WERI-Rb-1 (cell line): Measurements from ENCODE around the gene RPL10.

Experiments
- DNase-seq: peaks from one replicate; pipeline ENCODE4 v3.0.0-alpha.2; 2020
- H3K27ac ChIP-seq: fragments of 250-450 bp; sonication (Bioruptor Pico); 2 replicates; pipeline ENCODE4 v1.5.1; 2020; ENCODE audit warnings: mild to moderate bottlenecking, moderate library complexity
- H3K27me3 ChIP-seq: fragments of 250-450 bp; sonication (Bioruptor Pico); 2 replicates; pipeline ENCODE4 v1.5.1; 2021; ENCODE audit warnings: mild to moderate bottlenecking, low read depth, moderate library complexity; ENCODE audit not compliant: insufficient read depth, severe bottlenecking
- H3K36me3 ChIP-seq: fragments of 250-450 bp; sonication (Bioruptor Pico); 2 replicates; pipeline ENCODE4 v1.5.1; 2020; ENCODE audit warnings: mild to moderate bottlenecking, moderate library complexity
- H3K4me3 ChIP-seq: 2 replicates; pipeline ENCODE4 v1.5.1; 2011; ENCODE audit warnings: low read depth, mild to moderate bottlenecking, control low read depth, low read length
- H3K9me3 ChIP-seq: fragments of 250-450 bp; sonication (Bioruptor Pico); 2 replicates; pipeline ENCODE4 v1.5.1; 2021; ENCODE audit warnings: mild to moderate bottlenecking, moderate library complexity; ENCODE audit not compliant: severe bottlenecking
- CTCF ChIP-seq: IDR thresholded peaks from 2 replicates; pipeline ENCODE4 v1.5.1; 2011; ENCODE audit warnings: low read depth, mild to moderate bottlenecking, control low read depth, inconsistent platforms, low read length

Gene RPL10

GRCh38 chrX:154417157-154417556 is 19.0 kb downstream of the RPL10 start:
- Histone ChIP-seq H3K4me3 (no peak overlapping the region), H3K27ac (no peak overlapping the region), H3K27me3 (no peaks in the 10 kb centered on the region), H3K36me3 (peaks cover 12% of the 10 kb centered on the region), H3K9me3 (peaks cover 3% of the 10 kb centered on the region)
- DNase-seq: no peak
- no peak for TF ChIP-seq CTCF

- Histone ChIP-seq H3K9me3 (peaks cover 3% of the 10 kb centered on the region), H3K27me3 (peaks cover 3% of the 10 kb centered on the region), H3K4me3 (no peak overlapping the region), H3K27ac (no peak overlapping the region), H3K36me3 (peaks cover 4% of the 10 kb centered on the region; the same call in 1 of the 2 replicates)
- DNase-seq: no peak
- no peak for TF ChIP-seq CTCF
Observed at GRCh38 chrX:154419189-154419588, 21.0 kb downstream of the RPL10 start.

GRCh38 chrX:154419688-154420401 is 21.7 kb downstream of the RPL10 start:
- H3K27me3 ChIP-seq: peaks cover 3% of the 10 kb centered on the region
- 0 out of 2 replicates have a peak overlapping the region, but pooled peaks have one; percentile 23 for H3K27ac ChIP-seq

GRCh38 chrX:154420402-154420756 is 22.2 kb downstream of the RPL10 start:
- Histone ChIP-seq H3K27me3 (peaks cover 3% of the 10 kb centered on the region), H3K9me3 (peaks cover 2% of the 10 kb centered on the region), H3K27ac (0 out of 2 replicates have a peak overlapping the region, but pooled peaks have one; percentile 23), H3K4me3 (no peak overlapping the region), H3K36me3 (peaks cover 2% of the 10 kb centered on the region; the same call in 1 of the 2 replicates)
- TF ChIP-seq CTCF: no peak
- DNase-seq: no peak

More at GRCh38 chrX:154419688-154420401, 21.7 kb downstream of the RPL10 start:
- no peak for TF ChIP-seq CTCF
- Histone ChIP-seq H3K36me3 (peaks cover 4% of the 10 kb centered on the region; the same call in 1 of the 2 replicates), H3K4me3 (no peak overlapping the region), H3K9me3 (peaks cover 3% of the 10 kb centered on the region)
- no peak for DNase-seq

GRCh38 chrX:154426916-154427770 is 29.0 kb downstream of the RPL10 start:
- H3K9me3 ChIP-seq: peaks cover 4% of the 10 kb centered on the region
- no peak for TF ChIP-seq CTCF
- no peak for DNase-seq
- H3K27ac ChIP-seq: no peak overlapping the region
- peaks cover 6% of the 10 kb centered on the region for H3K27me3 ChIP-seq
- H3K36me3 ChIP-seq: peaks cover 11% of the 10 kb centered on the region
- H3K4me3 ChIP-seq: no peak overlapping the region
